ENCODE data around the gene HSD3B2. TPM values are rescaled to one million over a fixed set of nuclear protein-coding genes. Genes with fewer than 3 reads are reported as not detected.

HSD3B2 gene
- total RNA-seq, 1 donor from 2014 or later = not detected

DNA sequence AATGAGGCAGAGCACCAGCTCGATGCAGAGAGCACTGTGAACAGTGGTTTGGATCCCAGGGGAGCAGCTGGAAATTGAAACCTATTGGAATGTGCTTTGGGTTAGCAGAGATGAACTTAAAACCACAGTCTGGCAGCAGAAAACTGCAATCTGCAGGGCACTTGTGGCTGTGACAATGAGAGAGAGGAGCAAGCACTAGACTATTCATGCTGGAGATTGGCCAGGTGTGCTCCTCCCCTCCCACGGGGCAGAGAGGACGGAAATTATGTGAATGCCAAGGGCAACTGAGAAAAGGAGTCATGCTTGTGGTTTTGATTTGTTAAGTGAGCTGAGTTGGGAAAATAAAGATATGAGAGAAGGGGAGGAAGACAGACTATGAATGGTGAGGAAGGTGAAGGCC is 38.1 kb downstream of the HSD3B2 start:
- no peaks in the 10 kb centered on the region for H3K4me1 Mint-ChIP-seq (ENCODE audit: low read depth, unreplicated experiment)
- no peaks in the 10 kb centered on the region for H3K36me3 Mint-ChIP-seq (ENCODE audit: unreplicated experiment)
- no peak for DNase-seq
- H3K9me3 Mint-ChIP-seq (ENCODE audit: unreplicated experiment) = no peaks in the 10 kb centered on the region
- H3K4me3 Mint-ChIP-seq (ENCODE audit: unreplicated experiment) = no peak overlapping the region
- H3K27me3 Mint-ChIP-seq (ENCODE audit: unreplicated experiment) = no peaks in the 10 kb centered on the region
- no peak overlapping the region for H3K27ac Mint-ChIP-seq (ENCODE audit: unreplicated experiment)
- TF ChIP-seq, protein P1, sequence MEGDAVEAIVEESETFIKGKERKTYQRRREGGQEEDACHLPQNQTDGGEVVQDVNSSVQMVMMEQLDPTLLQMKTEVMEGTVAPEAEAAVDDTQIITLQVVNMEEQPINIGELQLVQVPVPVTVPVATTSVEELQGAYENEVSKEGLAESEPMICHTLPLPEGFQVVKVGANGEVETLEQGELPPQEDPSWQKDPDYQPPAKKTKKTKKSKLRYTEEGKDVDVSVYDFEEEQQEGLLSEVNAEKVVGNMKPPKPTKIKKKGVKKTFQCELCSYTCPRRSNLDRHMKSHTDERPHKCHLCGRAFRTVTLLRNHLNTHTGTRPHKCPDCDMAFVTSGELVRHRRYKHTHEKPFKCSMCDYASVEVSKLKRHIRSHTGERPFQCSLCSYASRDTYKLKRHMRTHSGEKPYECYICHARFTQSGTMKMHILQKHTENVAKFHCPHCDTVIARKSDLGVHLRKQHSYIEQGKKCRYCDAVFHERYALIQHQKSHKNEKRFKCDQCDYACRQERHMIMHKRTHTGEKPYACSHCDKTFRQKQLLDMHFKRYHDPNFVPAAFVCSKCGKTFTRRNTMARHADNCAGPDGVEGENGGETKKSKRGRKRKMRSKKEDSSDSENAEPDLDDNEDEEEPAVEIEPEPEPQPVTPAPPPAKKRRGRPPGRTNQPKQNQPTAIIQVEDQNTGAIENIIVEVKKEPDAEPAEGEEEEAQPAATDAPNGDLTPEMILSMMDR (IDR thresholded peaks at IDR 0.05; ENCODE audit: partially characterized antibody, unreplicated experiment) = no peak

- H3K4me1 Mint-ChIP-seq (ENCODE audit: low read depth, unreplicated experiment) = no peaks in the 10 kb centered on the region
- no peak for DNase-seq
- H3K4me3 Mint-ChIP-seq (ENCODE audit: unreplicated experiment) = no peak overlapping the region
- H3K27ac Mint-ChIP-seq (ENCODE audit: unreplicated experiment) = no peak overlapping the region
- H3K27me3 Mint-ChIP-seq (ENCODE audit: unreplicated experiment) = no peaks in the 10 kb centered on the region
- TF ChIP-seq, protein P1 (IDR thresholded peaks at IDR 0.05; ENCODE audit: partially characterized antibody, unreplicated experiment) = no peak
- H3K9me3 Mint-ChIP-seq (ENCODE audit: unreplicated experiment) = no peaks in the 10 kb centered on the region
- no peaks in the 10 kb centered on the region for H3K36me3 Mint-ChIP-seq (ENCODE audit: unreplicated experiment)
These were observed 48.0 kb downstream of the HSD3B2 start for GRCh38 chr1:119462964-119463363.

DNA sequence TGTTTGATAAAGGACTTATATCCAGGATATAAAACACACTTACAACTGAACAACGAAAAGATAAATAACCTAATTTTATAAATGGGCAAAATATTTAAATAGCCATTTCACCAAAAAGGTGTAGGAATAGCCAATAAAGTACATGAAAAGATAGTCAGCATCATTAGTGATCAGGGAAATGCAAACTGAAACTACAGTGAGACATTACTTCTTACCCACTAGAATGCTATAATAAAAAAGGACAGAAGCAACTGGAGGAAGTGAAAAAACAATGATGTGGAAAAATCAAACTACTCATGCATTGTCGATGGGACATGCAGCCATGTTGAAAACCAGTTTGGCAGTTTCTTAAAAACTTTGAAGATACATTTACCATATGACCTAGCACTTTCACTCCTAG is 48.6 kb downstream of the HSD3B2 start:
- H3K4me1 Mint-ChIP-seq (ENCODE audit: low read depth, unreplicated experiment) = peaks cover 3% of the 10 kb centered on the region
- H3K4me3 Mint-ChIP-seq (ENCODE audit: unreplicated experiment) = no peak overlapping the region
- no peaks in the 10 kb centered on the region for H3K9me3 Mint-ChIP-seq (ENCODE audit: unreplicated experiment)
- no peak overlapping the region for H3K27ac Mint-ChIP-seq (ENCODE audit: unreplicated experiment)
- H3K27me3 Mint-ChIP-seq (ENCODE audit: unreplicated experiment) = no peaks in the 10 kb centered on the region
- no peaks in the 10 kb centered on the region for H3K36me3 Mint-ChIP-seq (ENCODE audit: unreplicated experiment)
- TF ChIP-seq, protein P1 (IDR thresholded peaks at IDR 0.05; ENCODE audit: partially characterized antibody, unreplicated experiment) = no peak
- no peak for DNase-seq

GRCh38 chr1:119466445-119466844 is 51.5 kb downstream of the HSD3B2 start:
- no peak overlapping the region for H3K4me3 Mint-ChIP-seq (ENCODE audit: unreplicated experiment)
- H3K36me3 Mint-ChIP-seq (ENCODE audit: unreplicated experiment) = no peaks in the 10 kb centered on the region
- peaks cover 3% of the 10 kb centered on the region for H3K27me3 Mint-ChIP-seq (ENCODE audit: unreplicated experiment)
- no peaks in the 10 kb centered on the region for H3K9me3 Mint-ChIP-seq (ENCODE audit: unreplicated experiment)
- TF ChIP-seq, protein P1 (IDR thresholded peaks at IDR 0.05; ENCODE audit: partially characterized antibody, unreplicated experiment) = no peak
- DNase-seq = no peak
- H3K4me1 Mint-ChIP-seq (ENCODE audit: low read depth, unreplicated experiment) = peaks cover 3% of the 10 kb centered on the region
- no peak overlapping the region for H3K27ac Mint-ChIP-seq (ENCODE audit: unreplicated experiment)

- no peak overlapping the region for H3K4me3 Mint-ChIP-seq (ENCODE audit: unreplicated experiment)
- H3K4me1 Mint-ChIP-seq (ENCODE audit: low read depth, unreplicated experiment) = peaks cover 3% of the 10 kb centered on the region
- H3K9me3 Mint-ChIP-seq (ENCODE audit: unreplicated experiment) = no peaks in the 10 kb centered on the region
- H3K27ac Mint-ChIP-seq (ENCODE audit: unreplicated experiment) = no peak overlapping the region
- TF ChIP-seq, protein P1 (IDR thresholded peaks at IDR 0.05; ENCODE audit: partially characterized antibody, unreplicated experiment) = no peak
- peaks cover 3% of the 10 kb centered on the region for H3K27me3 Mint-ChIP-seq (ENCODE audit: unreplicated experiment)
- H3K36me3 Mint-ChIP-seq (ENCODE audit: unreplicated experiment) = no peaks in the 10 kb centered on the region
- DNase-seq = no peak
These were observed 52.3 kb downstream of the HSD3B2 start for GRCh38 chr1:119467219-119467618.
